SK-N-SH treated with all-trans-retinoic acid at 6 μM for 48 hours (cell line): ENCODE data around the gene ABCC3.

Experiments used
- ARNTL ChIP-seq: fragments of 450-650 bp; formaldehyde crosslinking; IDR thresholded peaks from 2 replicates; pipeline ENCODE4 v1.5.0; 2020; ENCODE audit warnings: low read depth, mild to moderate bottlenecking, moderate library complexity, borderline replicate concordance
- CSDC2 ChIP-seq: fragments of 250-450 bp; sonication (Bioruptor Pico); IDR thresholded peaks from 2 replicates; pipeline ENCODE4 v1.5.0; 2020; ENCODE audit warnings: mild to moderate bottlenecking, moderate library complexity
- GLIS3 ChIP-seq: fragments of 250-450 bp; sonication (Bioruptor Pico); IDR thresholded peaks from 2 replicates; pipeline ENCODE4 v1.5.0; 2020; ENCODE audit warnings: mild to moderate bottlenecking, moderate library complexity
- ISL1 ChIP-seq: fragments of 250-450 bp; sonication (Bioruptor Pico); IDR thresholded peaks from 2 replicates; pipeline ENCODE4 v2.1.2; 2022; ENCODE audit warnings: mild to moderate bottlenecking, moderate library complexity
- PPARA ChIP-seq: fragments of 250-450 bp; sonication (Bioruptor Pico); IDR thresholded peaks from 2 replicates; pipeline ENCODE4 v1.5.0; 2020; ENCODE audit warnings: mild to moderate bottlenecking, borderline replicate concordance
- ZNF565 ChIP-seq: fragments of 450-650 bp; formaldehyde crosslinking; conservative IDR thresholded peaks from 2 replicates; pipeline ENCODE4 v1.5.0; 2020; ENCODE audit warnings: low read depth, mild to moderate bottlenecking, moderate library complexity
- ZNF8 ChIP-seq: fragments of 450-650 bp; formaldehyde crosslinking; IDR thresholded peaks from 2 replicates; pipeline ENCODE4 v1.5.0; 2020; ENCODE audit warnings: mild to moderate bottlenecking, moderate library complexity
- TF ChIP-seq, protein P1 (sequence below): fragments of 250-450 bp; sonication (Bioruptor Pico); IDR thresholded peaks from 2 replicates; pipeline ENCODE4 v1.8.0; 2020; ENCODE audit warnings: mild to moderate bottlenecking, moderate library complexity, borderline replicate concordance

GRCh38 chr17:50647187-50647586 lies 12.5 kb downstream of the ABCC3 start:
- TF ChIP-seq ISL1 (CRISPR knock-in tag), result no peak
- TF ChIP-seq CSDC2, result no peak
- TF ChIP-seq ZNF565 (CRISPR knock-in tag), result no peak
- TF ChIP-seq GLIS3, result no peak
- TF ChIP-seq ZNF8 (CRISPR knock-in tag), result no peak
- TF ChIP-seq, protein P1, sequence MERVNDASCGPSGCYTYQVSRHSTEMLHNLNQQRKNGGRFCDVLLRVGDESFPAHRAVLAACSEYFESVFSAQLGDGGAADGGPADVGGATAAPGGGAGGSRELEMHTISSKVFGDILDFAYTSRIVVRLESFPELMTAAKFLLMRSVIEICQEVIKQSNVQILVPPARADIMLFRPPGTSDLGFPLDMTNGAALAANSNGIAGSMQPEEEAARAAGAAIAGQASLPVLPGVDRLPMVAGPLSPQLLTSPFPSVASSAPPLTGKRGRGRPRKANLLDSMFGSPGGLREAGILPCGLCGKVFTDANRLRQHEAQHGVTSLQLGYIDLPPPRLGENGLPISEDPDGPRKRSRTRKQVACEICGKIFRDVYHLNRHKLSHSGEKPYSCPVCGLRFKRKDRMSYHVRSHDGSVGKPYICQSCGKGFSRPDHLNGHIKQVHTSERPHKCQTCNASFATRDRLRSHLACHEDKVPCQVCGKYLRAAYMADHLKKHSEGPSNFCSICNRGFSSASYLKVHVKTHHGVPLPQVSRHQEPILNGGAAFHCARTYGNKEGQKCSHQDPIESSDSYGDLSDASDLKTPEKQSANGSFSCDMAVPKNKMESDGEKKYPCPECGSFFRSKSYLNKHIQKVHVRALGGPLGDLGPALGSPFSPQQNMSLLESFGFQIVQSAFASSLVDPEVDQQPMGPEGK (CRISPR knock-in tag), result no peak
- TF ChIP-seq PPARA, result no peak
- TF ChIP-seq ARNTL (CRISPR knock-in tag), result no peak
